Left colon (tissue), 2 donors: ENCODE results near the gene GH2. TPM values are rescaled to one million over a fixed set of nuclear protein-coding genes. Genes with fewer than 3 reads are reported as not detected.
"Not testable (repeated sequence)": the region's sequence is repeated elsewhere in the genome, so short reads cannot be mapped to it uniquely, and the experiment has no call there.

Experiments used
- ATAC-seq: fragments of 200-7000 bp; cut with Tn5 transposase; one replicate; pipeline ENCODE4 v1.9.1; 2020; ENCODE audit warnings: mild to moderate bottlenecking, moderate library complexity
- DNase-seq, 2 donors: peaks; one replicate each; pipeline ENCODE4 v3.0.0-alpha.2; 2020
- intact Hi-C, 2 donors: fragments of 100-400 bp; cut with DNase I in 1 of 2; cut with micrococcal nuclease in 1 of 2; formaldehyde crosslinking; loops; one replicate each; pipeline versions ENCODE4 v1.11.2 to v1.14.0; 2022; cut with DNase I, micrococcal nuclease
- total RNA-seq, 2 donors: library from RNA; stranded (reverse); fragmentation: NEBNext Ultra II Directional; extraction: Animal tissue kit (Norgen Biotek cat#: 25700); gene quantifications; one replicate each; pipeline ENCODE4 v1.2.1, GENCODE V29; 2021
- donor health status: DM: no; HTN: no; CAD: no.
- donor health status: DM: yes; HTN: yes; CAD: no.

GH2 gene
- total RNA-seq, 2 donors from 2014 or later: not detected

GRCh38 chr17:63850401-63850800 is 31.3 kb downstream of the GH2 start:
- ATAC-seq (no peak), DNase-seq (no peak)
- intact Hi-C loops: no loop called here

- DNase-seq: peak; percentile 90 to 93
- ATAC-seq: peak; percentile 94
- intact Hi-C loops: no loop called here
Measured at GRCh38 chr17:63848834-63849689, 32.7 kb downstream of the GH2 start.

- intact Hi-C loops: no loop called here
- no peak for ATAC-seq
- DNase-seq: no peak
Measured at GRCh38 chr17:63847525-63848249, 34.1 kb downstream of the GH2 start.

GRCh38 chr17:63845509-63845908 is 36.2 kb downstream of the GH2 start:
- intact Hi-C loops: no loop called here
- ATAC-seq (no peak), DNase-seq (no peak)

- DNase-seq (peak in 1 of 2 donors; percentile 46), ATAC-seq (no peak)
- intact Hi-C loops: no loop called here
Measured at GRCh38 chr17:63843910-63844677, 37.6 kb downstream of the GH2 start.

- ATAC-seq, intact Hi-C loops: not testable (repeated sequence)
- DNase-seq: peak; percentile 54 to 75
Measured at GRCh38 chr17:63843387-63843888, 38.3 kb downstream of the GH2 start.

GRCh38 chr17:63842540-63843386 is 39.0 kb downstream of the GH2 start, which contains the start of gene SMARCD2:
Gene SMARCD2 (minus strand): TSS chr17:63842685. CDS start chr17:63842674, 11 bp downstream.
- peak; percentile 83 for ATAC-seq

GRCh38 chr17:63842173-63842539 is 39.6 kb downstream of the GH2 start:
- intact Hi-C loops: no loop called here
- DNase-seq (peak; percentile 42 to 55), ATAC-seq (no peak)

More at GRCh38 chr17:63842540-63843386, 39.0 kb downstream of the GH2 start, which contains the start of gene SMARCD2:
- intact Hi-C loops: no loop called here
- peak; percentile 99 for DNase-seq

GRCh38 chr17:63841350-63842172 is 40.2 kb downstream of the GH2 start:
- ATAC-seq (peak; percentile 49), DNase-seq (peak; percentile 67 to 73)
- intact Hi-C loops: no loop called here

- intact Hi-C loops: no loop called here
- ATAC-seq (no peak), DNase-seq (no peak)
Measured at GRCh38 chr17:63840591-63841349, 41.0 kb downstream of the GH2 start.

- ATAC-seq (no peak), DNase-seq (peak; percentile 54 to 90)
- intact Hi-C loops: no loop called here
Measured at GRCh38 chr17:63838631-63839171, 43.0 kb downstream of the GH2 start.

GRCh38 chr17:63837962-63838600 is 43.7 kb downstream of the GH2 start:
- intact Hi-C loops: no loop called here
- ATAC-seq: no peak
- DNase-seq: no peak

GRCh38 chr17:63837480-63837879 is 44.3 kb downstream of the GH2 start:
- no peak for ATAC-seq
- intact Hi-C loops: no loop called here

GRCh38 chr17:63836811-63837210 is 44.9 kb downstream of the GH2 start:
- intact Hi-C loops: no loop called here
- no peak for ATAC-seq
- no peak for DNase-seq

More at GRCh38 chr17:63837480-63837879, 44.3 kb downstream of the GH2 start:
- no peak for DNase-seq

GRCh38 chr17:63835167-63835720 is 46.5 kb downstream of the GH2 start:
- ATAC-seq: no peak
- no peak for DNase-seq
- intact Hi-C loops: no loop called here
